GM21529 (cell line): Measurements from ENCODE around the gene FAM124A.

Experiments
- ATAC-seq: cut with Tn5 transposase; IDR thresholded peaks from one replicate; pipeline ENCODE4 v1.9.1; 2021; ENCODE audit not compliant: unreplicated experiment

The FAM124A gene

DNA sequence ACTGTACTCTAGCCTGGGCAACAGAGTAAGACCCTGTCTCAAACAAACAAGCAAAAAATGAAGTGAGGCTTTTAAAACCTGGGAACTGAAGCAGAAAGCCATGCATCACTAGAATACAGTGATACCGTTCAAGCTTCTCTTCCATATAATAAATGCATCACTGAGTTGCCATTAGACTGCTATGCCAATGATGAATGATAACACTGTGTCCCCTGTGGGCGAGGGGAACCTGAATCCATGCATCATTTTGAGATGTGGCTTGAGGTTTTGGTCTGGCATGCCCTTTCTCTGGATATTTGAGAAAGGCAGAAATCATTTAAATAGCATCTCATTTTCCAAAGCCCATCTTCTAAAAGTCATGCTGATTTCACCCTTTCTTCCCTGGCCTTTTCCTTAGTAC, 1.5 kb upstream of the FAM124A start:
- ATAC-seq: no peak

DNA sequence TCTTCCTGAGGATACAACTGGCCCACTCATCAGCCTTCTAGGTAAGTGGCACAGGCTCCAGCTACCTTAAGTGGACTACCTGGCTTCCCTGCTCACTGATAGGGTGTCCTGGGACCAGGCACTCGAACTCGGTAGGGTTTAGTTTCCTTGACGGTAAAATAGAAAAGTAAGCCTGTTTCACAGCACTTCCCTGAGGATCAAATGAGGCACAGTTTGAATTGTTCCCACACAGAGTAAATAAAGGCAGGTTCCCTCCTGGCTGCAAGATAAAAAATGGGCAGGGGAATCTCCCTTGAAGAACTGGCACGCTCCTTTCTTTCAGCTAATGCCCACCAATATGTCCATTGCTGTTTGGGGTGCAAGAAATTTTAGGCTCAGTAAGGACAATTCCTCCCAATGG, 1.1 kb upstream of the FAM124A start:
- no peak for ATAC-seq

DNA sequence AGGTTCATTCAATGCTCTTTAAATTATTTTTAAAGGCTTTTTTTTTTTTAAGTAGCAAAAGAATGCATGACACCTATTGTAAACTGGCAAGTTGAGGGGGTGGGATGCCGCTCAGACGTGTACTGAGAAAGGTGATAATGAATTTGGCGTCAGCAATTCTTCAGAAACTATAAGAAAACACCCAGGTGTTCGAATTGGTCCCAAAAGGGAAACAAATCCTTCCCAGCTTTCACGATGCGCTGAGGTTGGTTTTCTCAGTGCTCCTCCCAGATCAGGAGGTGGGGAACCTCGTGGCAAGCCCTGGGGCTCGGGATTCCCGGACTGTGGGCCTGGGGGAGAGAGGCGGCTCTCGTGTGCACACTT, 543 bp upstream of the FAM124A start:
- ATAC-seq: no peak

DNA sequence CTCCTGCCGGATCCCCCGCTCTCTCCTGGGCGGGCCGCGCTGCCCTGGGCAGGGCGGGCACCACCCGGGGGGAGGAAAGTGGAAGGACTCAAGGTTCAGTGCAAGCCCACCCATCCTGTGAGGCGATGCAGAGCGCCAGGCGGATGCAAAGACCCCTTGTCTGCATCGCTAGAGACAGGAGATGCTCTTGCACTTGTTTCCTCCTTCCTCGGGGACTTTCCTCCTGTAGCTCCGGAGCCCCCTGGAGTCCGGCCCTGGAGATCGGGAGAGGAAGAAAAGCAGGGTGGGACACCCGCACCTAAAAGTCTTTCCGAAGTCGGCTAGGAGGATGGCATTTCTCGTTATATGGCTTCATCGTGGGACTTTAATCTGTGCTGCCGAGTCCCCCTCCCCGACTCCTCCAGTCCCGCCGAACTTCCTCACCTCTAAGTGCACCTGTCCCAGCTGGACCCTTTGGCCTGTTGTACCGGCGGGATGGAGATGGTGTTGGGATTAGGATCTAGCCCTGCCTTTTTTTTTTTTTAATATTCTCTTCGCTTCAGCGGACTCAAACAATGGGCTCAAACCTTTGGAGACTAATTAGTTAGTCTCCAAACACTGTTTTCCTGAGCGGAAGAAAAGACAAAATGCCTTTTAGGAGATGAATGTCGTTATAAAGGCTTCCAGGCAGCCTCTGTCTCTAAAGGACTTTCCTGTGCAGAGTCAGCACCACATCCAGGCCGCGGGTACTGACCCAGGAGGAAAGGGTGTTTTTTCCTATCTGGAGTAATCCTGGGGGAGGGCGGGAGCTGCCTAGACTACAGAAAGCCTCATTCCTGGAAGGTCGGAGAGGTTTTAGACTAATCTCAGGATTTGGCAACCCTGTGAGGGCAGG, 725 bp downstream of the FAM124A start:
- ATAC-seq: peak; percentile 3

DNA sequence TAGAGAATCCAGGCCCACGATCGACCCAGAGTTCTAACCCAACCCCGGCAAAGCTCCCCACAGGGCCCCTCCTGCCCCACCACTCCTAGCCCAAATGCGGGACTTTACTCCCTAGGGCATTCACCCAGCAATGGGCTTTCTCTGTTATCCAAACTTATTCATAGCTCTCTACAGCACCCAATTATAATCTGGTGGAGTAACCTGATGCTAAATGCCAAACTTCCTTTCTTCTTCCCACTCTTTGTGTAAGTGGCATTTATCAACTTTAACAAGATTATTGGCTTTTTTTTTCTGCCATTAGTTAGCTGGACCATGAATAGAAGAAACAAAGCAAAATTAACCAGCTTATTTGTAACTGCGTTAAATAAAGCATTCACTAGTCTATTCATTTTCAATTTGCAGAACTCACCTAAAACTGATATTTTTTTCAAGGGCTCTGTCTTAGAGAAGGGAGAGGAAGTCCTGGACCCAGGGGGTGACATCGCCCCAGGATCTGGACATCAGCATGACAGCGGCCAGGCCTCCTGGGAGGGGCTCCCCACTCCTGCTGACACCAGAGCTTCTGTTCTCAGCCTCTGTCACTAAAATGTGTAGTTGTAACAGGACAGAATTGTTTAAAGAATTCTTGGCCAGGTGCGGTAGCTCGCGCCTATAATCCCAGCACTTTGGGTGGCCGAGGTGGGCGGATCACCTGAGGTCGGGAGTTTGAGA, 1.5 kb downstream of the FAM124A start:
- no peak for ATAC-seq

DNA sequence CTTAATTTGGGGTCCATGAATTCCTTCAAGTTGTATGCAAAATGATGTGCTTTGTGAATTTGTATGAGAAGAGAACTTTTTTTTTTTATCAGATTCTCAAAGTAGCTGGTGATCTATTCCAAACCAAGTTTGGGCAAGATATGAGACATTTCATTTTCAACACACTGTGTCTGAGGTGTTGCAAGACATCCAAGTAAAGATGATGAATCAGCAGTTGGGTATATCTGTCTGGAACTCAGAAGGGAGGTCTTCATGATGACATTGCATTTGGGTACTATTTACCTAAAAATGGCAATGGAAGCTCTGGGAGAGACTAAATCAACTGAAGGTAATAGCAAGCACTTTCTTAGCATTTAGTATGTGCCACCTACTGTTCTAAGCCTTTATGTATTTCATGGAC, 2.8 kb downstream of the FAM124A start:
- no peak for ATAC-seq

DNA sequence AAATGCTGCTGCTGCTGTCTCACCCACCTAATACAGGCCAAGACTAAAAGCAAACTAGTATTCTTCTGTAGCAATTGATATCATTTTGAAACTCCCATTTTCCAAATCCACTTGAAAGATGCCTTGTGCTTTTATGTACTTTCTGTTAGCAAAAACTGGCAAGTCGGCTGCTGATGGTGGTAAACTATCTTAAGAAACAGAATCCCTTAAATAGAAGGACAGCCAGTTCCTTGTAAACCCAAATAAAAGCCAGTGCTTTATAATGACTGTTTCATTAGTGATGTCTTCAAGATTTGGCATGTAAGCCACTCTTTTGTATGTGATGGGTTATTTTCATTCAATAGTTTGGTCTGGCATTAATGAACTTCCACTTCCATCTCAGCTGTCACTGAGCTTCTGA, 5.2 kb downstream of the FAM124A start:
- ATAC-seq: no peak

DNA sequence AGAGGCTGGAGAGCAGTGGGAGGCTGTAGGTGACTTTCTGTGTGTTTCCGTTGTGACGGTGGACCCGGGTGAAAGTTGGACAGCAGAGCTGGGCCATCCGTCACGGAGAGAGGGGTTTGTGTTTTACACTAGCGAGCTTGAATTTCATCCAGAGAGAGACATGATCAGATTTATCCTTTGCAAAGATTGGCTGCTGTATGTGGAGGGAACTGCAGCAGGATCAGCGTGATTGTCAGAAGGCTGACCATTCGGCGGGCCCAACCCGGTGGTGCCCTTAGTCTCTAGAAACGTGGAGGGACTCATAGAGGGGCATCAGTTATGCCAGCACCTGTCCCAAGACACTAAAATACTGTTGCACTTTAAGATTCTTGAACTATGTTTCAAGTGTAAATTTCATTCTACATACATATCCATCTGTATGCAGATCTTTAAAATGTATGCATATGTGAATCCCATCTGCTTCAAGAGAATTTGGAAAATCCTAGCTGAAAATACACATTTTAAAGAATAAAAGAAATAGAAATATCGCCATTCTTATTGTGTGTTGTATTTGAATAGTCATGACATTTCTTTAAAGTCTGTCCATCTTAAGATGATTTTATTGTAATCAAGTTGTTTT, 7.0 kb downstream of the FAM124A start:
- ATAC-seq: no peak

DNA sequence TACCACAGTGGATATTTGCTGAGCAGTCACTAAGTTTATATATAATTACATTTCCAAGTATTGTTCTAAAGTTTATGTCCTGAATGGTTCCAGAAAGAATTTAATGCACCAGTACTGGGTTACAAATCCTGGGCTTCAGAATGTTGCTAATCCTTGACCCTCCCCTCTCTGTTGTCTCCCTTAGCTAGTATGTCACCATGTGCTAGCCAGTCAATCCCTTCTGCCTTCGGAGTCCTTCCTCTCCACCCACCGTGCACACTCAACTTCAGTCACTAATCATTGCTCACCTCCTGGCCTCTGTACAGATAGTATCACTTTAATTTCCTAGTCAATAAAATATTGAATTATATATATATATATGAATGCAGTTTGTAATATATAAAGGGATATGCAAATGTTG, 7.5 kb downstream of the FAM124A start:
- ATAC-seq: no peak

DNA sequence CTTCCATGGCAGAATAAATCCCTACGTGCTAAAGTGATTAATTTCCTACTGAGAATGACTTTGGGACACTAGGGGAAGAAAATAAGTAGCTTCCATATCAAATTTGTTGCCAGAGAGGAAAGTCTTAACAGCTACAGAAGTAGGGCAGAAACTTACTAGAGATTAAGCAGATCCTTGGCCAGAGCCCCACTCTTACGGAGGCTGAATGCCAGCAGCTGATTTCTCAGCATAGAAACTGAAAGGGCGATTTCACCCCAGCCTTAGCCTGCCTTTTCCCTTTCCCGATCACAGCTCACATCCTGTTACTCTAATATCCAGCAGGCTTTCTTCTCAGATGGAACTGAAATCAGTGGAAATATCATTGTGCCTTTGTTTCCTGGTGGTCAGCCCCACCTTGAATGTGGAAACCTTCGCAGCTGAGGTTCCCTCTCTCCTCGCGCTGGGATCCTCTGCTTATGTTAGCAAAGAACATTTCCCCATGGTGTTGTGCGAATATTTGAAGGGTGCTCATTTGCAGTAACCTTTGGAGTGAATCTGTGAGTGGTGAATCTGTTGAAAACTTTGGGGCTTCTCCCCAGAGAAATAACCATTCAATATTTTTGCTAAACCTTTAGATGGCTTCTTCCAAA, 8.4 kb downstream of the FAM124A start:
- ATAC-seq: no peak

DNA sequence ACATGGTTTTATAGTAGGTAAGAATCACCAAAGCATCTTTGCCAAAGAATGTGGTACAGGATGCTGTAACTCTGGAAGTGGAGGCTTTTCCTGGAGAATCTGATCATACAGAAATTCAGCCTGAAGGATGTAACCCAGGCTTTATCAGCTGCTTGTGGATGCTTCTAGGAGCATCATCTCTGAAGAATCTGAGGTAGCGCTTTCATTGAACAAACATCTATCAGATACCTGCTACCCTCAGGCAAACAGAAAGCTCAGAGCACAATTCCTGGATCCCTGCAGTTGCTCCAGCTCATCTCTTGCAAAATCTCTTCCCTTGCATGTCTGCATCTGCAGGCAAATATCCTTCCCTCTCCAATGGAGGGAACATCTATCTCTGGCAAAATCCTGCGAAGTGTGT, 9.3 kb downstream of the FAM124A start:
- ATAC-seq: no peak

DNA sequence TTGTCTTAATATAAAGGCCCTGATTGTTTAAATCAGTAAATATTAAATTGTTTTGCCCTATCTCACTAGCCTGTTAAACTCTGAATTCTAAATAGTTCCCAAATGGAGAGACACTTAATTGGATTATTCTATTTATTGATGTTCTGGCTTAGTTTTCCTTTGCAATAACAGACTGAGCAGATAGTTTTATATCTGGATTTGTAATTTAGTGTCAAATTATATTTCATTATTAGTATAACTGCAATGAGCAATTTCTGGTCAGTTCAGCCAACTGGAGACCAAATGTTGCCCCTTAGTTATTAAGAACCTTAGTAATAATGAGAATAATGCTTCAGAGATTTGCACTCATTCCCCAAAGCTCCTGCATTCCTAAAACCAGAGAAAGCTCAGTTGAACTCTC, 10.1 kb downstream of the FAM124A start:
- no peak for ATAC-seq

DNA sequence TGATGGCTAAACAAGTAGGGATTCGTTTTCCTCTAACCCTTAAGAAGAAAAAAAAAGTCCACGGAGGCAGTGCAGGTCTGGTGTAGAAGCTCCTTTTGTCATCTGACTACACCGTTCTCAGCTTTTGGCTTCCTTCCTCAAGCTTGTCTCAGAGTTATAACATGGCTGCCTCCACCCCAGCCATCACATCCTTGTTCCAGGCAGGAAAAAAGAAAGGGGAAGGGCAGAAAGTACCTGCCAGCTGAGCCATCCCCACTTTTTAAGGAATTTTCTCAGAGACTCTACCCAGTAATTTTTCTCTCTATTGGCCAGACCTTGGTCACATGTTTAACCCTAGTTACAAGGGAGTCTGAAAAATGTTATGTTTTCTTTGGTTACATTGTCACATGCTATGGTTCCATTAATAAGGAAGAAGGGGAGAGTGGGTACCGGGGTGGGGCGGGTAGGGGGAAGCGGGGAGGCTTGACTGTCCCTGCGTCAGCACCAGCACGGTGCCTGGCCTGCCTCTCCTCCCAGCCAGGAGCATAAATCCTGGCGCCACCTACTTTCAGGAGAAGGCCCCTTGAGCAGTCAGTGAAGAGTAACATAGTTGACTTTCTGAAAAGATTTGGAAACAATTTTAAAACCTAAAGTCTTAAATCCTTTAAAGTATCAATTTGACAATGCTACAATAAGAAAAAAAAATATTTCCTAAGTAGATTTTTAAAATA, 11.1 kb downstream of the FAM124A start:
- no peak for ATAC-seq

DNA sequence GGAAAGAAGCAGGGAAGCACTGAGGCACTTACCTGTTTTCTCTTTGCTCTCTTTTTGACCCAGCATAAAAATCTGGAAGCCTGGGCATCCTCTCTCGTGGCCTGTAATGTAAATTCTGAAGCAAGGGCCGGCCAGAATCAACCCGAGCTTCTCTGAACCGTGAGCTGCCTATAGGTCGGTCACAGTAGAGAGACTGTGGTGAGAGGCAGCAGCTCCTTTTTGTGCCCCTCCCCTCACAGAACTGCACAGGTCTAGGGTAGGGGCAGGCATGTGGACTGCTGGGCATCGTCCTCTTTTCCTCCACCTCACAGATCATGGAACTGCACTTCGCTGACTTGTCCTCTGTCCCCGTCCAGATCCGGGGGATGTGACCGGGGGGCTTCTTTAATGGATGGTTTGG, 12.5 kb downstream of the FAM124A start:
- ATAC-seq: no peak

DNA sequence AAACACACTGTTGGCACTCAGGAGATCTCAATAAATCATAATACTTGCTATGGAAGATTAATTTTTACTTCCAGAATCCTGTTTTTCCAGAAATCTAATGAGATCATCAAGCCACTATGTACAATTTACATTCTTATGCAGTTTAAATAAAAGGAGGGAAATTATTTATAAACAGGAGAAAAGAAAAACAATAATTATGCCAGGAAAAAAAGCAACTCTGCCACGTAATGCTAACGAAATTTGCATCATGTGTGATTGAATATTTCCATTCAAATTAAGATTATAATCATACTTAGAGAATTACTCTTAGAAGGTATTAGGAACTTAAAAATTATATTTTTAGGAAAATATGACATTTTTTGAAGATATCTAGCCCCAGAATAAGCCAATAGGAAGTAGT, 13.0 kb downstream of the FAM124A start:
- no peak for ATAC-seq

DNA sequence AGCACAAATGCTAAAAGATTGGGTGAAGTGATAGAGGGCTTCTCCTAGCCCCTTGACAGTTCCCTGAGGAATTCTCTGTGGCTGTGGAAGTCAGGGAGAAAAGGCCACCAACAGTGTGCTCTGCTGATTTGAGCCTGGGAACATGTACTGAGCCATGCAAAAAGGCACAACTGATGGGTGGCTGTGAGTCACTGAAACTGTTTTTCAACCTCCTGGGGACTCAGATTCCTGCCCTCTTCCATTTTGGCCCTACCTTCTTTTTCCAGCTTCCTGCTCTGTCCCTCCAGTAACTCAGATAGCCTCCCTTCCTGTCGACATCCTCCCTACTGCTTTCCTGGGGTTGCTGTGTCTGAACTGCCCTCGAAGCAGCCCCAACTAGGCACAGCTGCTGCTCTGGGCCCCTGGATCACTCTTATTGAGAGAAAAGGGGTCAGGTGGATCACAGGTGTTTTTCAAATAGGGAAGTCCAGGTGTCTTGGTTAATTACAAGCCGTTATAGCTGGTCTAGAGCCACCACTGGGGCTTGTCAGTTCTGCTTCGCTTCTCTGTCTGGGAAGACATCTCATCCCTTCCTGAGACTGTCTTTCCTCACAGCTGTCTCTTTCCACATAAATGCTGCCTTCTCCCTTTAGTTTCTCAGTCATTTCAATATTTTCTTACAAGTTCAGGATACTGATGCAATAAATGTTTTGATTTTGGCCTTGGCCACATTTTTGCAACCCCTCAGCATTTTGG, 13.7 kb downstream of the FAM124A start:
- ATAC-seq: no peak

DNA sequence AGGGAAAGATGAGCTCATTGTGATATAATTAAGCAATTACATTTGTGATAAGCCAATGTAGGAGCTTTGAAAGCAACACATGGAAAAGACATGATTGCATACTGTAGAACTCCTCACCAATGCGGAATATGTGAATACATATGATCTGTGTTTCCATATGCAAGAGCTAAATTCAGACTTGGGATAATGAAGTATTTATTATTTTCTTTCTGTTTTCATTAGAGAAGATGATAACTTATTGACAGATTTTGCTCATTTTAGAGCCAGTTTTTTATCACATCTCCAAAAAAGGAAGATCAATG, 14.2 kb downstream of the FAM124A start:
- ATAC-seq: no peak

DNA sequence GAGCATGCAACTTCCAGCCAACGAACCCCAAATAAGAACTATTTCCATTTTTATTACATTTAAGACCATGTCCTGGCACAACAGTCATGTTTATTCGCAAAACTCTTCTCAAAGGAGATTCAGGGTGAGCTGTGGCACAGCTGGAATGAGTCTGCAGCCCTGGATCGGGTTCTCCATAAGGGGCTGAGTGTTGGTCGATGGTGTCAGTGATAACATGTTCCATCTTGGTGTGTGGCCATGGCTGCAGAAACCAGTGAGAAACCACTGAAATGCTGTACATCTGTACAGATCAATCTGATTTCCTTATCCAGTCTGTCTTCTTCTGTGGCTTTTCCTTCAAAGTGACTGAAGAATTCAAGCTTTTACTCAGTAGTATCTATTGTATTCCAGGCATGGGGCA, 15.2 kb downstream of the FAM124A start:
- no peak for ATAC-seq

DNA sequence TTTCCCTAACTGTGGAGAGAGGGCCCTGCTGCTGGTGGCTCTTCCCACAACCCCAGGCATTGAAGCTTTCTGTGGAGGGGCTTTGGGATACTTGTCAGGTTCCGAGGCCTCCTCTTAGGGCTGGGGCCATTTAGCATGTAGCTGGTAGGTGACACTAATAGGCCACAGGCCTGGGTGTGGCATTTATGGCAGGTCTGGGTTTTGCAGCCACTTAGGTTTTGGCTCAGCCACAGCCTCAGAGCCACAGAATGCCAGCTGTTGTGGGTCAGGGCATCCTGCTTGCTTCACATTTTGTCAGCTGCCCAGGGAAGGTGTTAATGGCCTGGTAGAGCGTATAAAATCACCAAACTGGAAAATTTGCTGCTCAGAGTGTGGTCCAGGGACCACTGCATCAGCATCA, 15.7 kb downstream of the FAM124A start:
- ATAC-seq: no peak

DNA sequence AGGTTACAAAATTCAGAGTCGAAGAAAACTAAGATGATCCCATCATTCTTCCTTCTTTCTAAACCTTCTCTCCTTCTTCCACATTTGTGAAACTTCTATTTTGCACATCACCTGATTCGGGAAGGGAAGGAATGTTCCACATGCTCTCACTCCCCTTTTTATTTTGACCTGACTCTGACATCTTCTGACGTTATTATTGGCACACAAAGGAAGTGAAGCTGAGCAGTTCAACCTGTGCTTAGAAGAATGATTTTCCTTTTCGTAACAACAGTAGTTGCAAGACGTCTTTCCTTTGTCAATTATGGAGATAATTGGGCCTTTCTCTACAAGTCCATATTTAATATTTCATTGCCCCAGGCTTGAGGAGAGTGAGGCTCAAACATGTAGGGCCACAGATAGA, 18.0 kb downstream of the FAM124A start:
- no peak for ATAC-seq

DNA sequence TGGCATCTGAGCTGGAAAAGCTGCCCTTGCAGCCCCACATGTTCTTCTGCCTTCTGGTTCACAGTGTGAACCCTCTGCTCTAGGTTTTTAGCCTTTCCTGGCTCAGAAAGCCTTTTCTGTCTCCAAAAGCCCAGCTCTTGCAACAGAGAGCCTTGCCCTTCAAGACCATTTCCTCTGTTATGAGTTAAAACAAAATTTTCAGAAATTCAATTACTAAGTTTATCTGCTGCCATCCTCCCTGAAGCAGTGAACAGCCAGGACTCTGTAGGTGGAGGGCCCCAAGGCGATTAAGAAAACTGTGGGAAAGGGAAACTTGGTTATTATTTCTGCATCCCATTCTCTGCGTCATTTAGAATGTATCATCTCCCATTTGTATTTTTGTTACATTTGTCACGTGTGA, 18.8 kb downstream of the FAM124A start:
- ATAC-seq: no peak
